Activated naive CD4-positive, alpha-beta T cell treated with Interleukin-2 at 50 U/mL for 16 hours (primary cell): ENCODE results near the gene ZFAND2A.
"Not testable (repeated sequence)": the region's sequence is repeated elsewhere in the genome, so short reads cannot be mapped to it uniquely, and the experiment has no call there.

Experiments
- DNase-seq: peaks from one replicate; pipeline ENCODE4 v3.0.0-alpha.2; 2020

ZFAND2A gene

DNA sequence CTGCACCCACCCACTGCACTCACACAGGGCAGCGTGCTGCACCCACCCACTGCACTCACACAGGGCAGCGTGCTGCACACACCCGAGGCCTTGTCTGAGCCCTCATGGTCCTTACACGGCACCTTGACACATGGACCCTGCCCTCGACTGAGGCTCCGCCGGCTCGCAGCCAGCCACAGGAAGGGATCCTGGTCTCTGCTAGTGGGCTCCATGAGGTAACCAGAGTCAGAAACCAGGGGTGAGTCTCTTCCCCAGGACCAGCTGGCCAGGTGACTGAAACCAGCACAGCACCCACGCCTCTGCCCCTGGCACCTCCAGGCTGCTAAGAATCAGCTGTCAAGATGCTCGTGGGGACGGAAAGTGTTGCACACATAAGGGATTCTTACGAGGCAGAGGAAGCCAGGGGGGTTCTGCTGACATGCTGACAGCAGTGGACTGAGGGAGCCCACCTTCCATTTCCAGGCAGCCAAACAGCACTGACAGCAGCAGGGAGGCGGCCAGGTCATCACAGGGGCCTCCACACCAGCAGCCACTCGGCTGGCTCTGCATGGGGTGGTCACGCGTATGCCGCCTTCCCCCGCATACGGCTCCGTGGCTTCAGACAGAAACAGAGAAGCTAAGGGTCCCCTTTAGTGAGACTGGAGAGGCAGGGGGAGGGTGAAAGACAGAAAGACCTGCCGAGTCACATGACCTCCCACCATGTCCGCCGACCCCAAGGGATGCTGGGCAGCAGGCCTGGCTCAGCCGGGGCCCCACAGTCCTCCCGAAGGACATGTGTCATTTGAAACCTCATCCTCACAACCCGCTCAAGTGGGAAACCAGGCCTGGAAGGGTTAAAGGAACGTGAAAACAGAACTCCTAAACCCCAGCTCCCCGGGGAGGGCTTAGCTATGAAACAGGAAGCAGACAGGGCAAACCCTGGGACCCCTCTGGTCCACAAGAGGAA lies 37.8 kb downstream of the ZFAND2A start:
- no peak for DNase-seq

DNA sequence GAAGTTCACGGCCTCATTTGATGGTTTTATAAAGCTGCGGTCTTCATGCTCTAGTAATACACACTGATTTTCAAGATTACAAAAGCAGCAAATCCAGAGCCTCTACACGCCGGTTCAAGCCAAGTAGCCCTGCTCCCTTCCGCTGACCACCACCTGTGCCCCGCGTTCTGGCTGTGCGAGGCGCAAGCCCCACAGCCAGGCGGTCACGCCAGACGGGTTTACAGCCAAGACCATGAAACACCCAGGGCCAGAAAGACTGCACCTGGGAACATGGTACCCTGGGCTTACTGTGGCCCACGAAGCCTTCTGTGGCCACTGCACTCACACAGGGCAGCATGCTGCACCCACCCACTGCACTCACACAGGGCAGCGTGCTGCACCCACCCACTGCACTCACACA lies 38.5 kb downstream of the ZFAND2A start:
- no peak for DNase-seq

GRCh38 chr7:1120791-1121190 lies 39.2 kb downstream of the ZFAND2A start:
- DNase-seq: no peak

- no peak for DNase-seq
Measured at GRCh38 chr7:1119201-1119600, 40.8 kb downstream of the ZFAND2A start.

GRCh38 chr7:1117321-1117928 lies 42.6 kb downstream of the ZFAND2A start:
- no peak for DNase-seq

- not testable (repeated sequence) for DNase-seq
Measured at GRCh38 chr7:1116383-1117008, 43.5 kb downstream of the ZFAND2A start.

GRCh38 chr7:1115171-1116045 lies 44.6 kb downstream of the ZFAND2A start:
- not testable (repeated sequence) for DNase-seq

DNA sequence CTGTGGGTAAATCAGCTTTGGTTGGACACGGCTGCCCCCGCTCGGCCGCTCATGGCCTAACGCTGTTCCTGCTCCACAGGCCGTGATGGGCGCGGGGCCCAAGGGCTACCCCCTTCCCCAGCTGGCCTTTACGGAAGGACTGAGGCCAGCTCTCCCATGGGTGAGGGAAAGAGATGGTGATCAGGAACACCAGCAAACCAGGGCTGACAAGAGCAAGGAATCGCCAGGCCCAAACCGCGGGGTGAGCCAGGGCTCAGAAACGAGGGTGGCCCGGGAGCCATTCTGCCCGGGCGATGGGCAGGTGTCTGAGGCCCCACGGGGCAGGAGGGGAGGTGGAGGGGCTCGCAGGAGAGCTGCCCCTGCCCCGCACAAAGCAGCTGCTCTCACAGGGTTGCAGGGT lies 45.5 kb downstream of the ZFAND2A start:
- no peak for DNase-seq

GRCh38 chr7:1114088-1114487 lies 45.9 kb downstream of the ZFAND2A start:
- DNase-seq: no peak

- no peak for DNase-seq
Measured at GRCh38 chr7:1113548-1113885, 46.5 kb downstream of the ZFAND2A start.

- DNase-seq: no peak
Measured at GRCh38 chr7:1112625-1113547, 47.1 kb downstream of the ZFAND2A start.

- DNase-seq: no peak
Measured at GRCh38 chr7:1112109-1112508, 47.9 kb downstream of the ZFAND2A start.

DNA sequence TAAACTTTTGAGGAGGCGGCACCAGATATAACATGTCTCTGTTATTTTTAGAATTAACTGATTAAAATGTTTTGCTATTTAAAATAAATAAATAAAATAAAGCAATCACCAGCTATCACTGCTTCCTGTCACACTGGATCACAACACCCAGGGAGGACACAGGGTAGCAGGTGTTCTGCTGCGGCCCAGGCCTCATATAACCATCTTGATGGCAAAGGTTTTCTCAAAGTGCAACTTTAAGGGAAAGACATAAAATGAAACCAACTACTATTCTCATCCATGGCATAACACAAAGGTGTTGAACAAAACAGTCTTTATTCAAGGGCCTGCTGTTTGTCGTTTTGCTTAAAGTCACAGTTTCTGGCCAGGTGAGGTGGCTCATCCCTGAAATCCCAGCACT lies 48.8 kb downstream of the ZFAND2A start:
- DNase-seq: no peak

DNA sequence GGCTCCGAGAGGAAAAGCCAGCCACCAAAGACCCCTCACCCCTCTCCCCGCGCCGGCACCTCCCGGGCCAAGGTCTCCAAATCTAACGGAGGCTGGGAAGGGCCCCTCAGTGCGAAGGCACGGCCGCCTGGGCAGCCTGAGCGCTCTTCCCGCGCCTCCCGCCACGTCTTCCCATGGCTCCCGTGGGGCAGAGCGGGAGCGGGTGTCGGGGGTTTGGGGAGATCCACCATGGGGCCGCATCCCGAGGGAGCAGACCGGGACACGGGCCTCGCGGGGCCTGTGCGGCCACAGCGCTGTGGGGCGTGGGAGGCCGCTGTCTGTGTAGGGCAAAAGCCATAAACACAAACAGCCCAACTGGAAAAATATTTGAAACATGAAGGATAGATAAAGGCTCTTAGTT lies 49.6 kb downstream of the ZFAND2A start:
- no peak for DNase-seq

DNA sequence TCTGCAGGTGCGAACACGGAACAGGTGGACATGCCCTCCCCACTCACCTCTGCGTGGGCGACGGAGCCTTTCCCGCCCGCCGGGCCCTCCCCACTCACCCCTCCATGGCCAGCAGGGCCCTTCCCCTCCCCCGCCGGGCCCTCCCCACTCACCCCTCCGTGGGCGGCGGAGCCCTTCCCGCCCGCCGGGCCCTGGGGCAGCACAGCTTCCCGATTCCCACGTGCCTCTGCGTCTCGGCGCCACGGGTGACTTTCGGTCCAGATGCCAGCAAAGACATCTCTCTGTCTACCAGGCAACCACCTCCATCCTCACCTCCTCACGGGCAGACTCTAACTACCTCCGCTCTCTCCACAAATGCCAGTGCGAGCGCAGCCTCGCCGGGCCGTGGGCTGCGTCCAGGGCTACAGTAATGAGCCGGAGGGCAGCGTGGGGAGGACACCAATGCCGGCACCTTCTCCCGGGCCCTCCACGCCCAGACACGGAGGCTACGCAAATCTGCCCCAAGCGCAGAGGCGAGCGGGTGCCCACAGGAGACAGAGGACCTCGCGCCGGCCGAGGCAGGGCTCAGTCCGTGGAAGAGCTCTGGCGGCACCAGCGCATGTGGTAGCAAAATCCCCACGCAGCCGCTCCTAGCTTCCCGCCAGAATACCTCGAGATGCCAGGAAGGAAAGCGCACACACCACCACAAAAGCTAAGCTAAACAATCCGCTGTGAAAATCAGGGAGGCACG lies 50.2 kb downstream of the ZFAND2A start:
- no peak for DNase-seq

- no peak for DNase-seq
Measured at GRCh38 chr7:1108264-1108920, 51.6 kb downstream of the ZFAND2A start.

GRCh38 chr7:1106793-1107421 lies 53.1 kb downstream of the ZFAND2A start:
- DNase-seq: no peak

DNA sequence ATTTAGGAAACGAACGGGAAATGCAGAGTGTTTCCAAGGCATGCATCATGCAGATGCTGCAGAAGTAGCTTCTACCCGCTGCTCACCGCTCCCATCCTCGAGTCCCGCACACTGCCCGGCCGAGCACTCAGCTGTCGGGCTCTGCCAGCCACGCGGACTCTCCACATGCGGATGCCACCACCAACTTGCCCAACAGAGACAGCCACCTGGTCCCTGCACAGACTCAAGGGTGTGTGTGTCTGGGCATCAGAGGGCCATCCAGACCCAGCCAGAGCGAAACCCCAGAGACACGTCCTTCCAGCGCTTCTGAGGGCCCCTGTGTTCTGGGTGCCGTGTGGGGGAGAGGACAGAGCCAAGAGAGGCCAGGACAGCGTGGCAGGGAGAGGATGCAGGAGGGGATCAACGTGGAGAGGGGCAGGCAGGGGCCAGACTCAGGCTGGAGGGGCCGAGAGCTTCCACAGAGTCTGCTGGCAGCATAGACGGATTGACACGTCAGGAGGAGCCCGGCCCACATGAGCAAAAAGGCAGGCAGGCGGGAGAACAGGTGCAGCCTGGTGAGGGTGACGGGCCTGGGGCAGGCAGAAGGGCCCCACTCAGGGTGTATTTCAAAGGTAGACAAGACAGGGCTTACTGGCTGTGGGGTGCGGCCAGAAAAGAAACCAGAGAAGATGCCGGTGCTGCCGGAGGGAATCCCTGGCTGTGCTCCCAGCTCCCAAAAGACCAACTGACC lies 53.8 kb downstream of the ZFAND2A start:
- no peak for DNase-seq

- no peak for DNase-seq
Measured at GRCh38 chr7:1105189-1105588, 54.8 kb downstream of the ZFAND2A start.
